Iris pigment epithelial cell (primary cell): Measurements from ENCODE around the gene DNMT3L.

Experiments used
- DNase-seq: peaks from one replicate; pipeline ENCODE4 v3.0.0-alpha.2; 2011; ENCODE audit warnings: low read depth

DNMT3L gene

DNA sequence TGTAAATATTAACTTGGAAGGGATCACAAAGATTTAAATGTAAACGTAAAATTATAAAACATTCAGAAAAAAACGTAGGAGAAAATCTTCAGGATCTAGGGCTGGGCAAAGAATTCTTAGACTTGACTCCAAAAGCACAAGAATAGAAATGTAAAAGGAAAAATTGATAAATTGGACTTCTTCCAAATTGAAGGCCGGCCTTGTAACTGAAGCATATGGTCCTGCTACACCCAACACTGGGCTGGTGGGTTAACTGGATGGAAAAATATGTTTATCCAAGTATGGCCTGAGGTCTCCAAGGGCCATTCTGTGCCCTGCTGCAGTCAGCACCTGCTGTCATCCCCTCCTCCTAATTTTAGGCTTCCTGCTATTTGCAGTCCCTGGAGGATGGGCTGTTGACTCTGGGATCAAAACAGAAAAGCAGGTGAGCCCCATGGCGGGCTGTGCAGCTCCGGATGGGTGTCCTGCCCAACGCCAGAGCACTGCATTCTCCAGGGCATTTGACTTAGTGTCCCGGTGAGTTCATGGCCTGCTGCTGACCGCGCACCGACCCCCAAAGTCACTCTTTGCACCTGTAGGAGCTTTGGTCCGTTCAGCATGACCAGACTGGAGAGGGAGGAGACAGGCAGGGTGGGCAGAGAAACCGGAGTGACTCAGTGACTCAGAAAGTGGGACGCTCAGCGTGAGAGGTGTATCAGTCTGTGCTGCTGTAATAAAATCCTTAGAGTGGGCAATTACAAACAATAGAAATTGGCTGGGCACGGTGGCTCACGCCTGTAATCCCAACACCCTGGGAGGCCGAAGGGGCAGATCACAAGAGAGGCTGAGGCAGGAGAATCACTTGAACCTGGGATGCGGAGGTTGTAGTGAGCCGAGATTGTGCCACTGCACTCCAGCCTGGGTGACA lies 17.9 kb upstream of the DNMT3L start:
- no peak for DNase-seq

DNA sequence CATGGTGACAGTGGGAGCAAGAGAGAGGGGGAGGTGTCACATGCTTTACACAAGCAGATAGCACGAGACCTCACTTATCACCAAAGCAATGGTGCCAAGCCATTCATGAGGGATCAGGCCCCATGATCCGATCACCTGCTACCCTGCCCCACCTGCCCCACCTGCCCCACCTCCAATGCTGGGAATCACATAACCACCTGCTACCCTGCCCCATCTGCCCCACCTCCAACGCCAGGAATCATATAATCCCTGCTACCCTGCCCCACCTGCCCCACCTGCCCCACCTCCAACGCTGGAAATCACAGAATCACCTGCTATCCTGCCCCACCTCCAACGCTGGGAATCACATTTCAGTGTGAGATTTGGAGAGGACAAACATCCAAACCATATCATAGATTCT lies 13.3 kb upstream of the DNMT3L start:
- no peak for DNase-seq

GRCh38 chr21:44273046-44273445 lies 11.3 kb upstream of the DNMT3L start:
- no peak for DNase-seq

DNA sequence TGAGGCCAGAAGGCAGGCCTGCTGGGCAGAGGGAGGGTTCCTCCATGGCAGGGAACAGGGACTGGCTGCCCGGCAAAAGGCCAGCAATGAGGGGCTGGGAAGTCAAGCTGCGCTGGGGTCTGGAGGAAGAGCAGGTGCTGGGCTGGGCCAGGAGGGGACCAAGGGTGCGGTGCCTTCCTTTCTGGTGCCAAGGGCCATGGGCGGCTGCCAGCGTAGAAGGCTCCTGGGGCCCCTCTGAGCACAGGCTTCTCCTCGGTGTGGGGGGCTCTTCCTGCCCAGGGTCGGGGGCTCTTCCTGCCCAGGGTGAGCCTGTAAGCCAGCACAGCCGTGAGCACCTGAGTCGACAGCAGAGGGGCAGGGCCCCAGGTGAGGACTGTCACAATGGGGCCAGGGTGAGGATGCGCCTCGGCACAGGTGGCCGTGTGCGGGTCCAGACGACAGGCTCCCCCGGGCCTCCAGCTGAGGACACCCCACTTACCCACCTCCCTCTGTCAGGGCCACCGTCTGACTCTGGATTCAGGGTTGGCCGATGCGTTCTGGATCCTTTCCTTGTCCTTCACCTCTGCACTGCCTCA lies 10.7 kb upstream of the DNMT3L start:
- no peak for DNase-seq

- DNase-seq, result no peak
Measured at GRCh38 chr21:44271558-44272283, 10.0 kb upstream of the DNMT3L start.

DNA sequence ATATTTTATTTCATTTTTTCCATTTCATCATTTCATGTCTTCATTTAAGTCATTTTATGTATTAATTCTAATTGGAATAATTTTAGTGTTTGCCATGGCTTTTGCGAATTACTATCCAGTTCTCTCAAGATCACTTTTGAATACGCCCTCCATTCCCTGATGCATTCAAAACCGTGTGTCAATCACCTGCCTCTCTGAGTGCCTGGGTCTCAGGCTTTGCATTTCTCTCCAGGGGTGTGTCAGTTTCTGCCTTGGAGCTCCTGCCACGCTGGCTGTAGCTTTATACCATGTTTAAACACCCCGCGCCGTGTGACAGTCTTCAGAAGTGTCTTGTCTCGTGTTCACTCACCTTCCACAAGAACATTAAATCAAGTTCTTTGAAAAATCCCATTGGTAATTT lies 7.4 kb upstream of the DNMT3L start:
- DNase-seq, result no peak

GRCh38 chr21:44267655-44268142 lies 6.0 kb upstream of the DNMT3L start:
- no peak for DNase-seq

DNA sequence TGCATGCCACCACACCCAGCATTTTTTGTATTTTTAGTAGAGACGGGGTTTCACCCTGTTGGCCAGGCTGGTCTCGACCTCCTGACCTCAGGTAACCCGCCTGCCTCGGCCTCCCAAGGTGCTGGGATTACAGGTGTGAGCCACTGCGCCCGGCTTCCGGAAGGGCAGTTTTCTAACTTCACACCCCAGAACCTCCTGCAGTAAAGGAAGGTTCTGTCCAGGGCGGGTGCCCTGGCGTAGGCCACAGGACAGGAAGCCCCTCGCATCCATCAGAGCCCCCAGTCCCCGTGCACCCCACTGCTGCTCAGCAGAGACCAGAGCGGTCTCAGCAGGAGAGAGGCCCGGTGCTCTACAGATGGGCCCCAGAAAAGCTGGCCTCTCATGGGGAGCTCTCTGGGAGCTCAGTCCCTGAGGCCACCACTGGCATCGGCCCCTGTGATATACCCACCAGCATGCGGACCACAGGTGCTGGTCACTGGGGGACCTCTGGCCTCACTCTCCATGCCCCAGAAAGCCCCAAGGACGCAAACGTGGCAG lies 4.1 kb upstream of the DNMT3L start:
- DNase-seq, result no peak

DNA sequence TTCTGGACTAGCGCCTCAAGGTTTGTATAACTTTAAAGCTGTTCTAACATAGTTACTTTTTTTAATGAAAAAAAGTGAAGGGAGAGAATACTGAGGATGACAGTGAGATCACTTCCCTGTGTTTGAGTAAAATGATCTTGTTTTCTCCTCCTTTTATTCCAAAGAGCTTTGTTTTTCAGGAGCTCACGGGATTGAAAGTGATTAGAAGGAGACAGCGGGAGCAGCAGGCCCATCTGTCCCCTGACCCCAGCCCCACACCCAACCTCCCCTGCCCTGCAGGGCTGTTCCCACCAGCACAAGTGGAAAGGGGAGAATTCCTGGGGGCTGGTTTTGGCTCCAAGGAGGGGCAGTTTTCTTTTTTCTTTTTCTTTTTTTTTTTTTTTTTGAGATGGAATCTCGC lies 2.1 kb upstream of the DNMT3L start:
- no peak for DNase-seq

GRCh38 chr21:44263221-44263760 lies 1.6 kb upstream of the DNMT3L start:
- no peak for DNase-seq

GRCh38 chr21:44262338-44263056 lies 800 bp upstream of the DNMT3L start:
- DNase-seq, result no peak

DNA sequence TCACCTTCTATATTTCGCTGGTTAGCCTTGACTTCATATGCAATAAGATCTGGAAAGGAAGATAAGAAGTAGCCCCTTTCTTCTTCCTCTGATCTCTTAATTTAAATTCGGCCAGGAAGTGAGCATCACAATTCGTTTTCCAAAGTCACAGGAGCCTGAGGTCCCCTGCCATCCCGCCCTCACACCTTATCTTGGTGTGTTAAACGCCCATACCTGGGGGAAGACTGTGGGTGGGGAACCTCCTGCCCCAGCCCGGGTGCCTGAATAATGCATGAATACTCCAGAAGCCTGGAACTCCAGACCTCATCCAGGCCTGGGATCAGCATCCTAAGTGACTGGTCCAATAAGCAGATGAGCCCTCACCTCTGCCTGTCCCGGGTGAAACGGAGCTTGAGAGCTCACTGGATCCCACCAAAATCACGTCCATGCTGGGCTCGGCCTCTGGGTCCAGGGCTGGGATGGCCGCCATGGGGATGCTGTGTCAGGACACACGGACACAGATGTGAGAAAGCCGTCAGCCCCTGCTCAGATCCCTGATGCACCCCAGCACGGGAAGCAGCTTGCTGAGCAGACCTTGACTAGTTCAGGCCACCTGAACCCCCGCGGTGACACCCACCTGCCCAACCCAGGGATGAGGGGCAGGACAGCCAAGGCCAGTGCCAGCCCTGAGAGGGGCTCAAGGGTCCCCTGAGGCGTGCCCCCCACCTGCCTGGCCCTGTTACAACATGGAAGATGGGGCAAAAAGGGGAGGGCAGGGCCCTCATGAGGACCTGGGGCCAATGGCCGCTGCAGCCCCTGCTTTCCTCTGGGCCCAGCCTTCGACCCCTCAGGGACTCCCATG lies 686 bp downstream of the DNMT3L start:
- no peak for DNase-seq

GRCh38 chr21:44260066-44260465 lies 1.6 kb downstream of the DNMT3L start:
- DNase-seq, result no peak

- DNase-seq, result no peak
Measured at GRCh38 chr21:44259082-44259705, 2.5 kb downstream of the DNMT3L start.

DNA sequence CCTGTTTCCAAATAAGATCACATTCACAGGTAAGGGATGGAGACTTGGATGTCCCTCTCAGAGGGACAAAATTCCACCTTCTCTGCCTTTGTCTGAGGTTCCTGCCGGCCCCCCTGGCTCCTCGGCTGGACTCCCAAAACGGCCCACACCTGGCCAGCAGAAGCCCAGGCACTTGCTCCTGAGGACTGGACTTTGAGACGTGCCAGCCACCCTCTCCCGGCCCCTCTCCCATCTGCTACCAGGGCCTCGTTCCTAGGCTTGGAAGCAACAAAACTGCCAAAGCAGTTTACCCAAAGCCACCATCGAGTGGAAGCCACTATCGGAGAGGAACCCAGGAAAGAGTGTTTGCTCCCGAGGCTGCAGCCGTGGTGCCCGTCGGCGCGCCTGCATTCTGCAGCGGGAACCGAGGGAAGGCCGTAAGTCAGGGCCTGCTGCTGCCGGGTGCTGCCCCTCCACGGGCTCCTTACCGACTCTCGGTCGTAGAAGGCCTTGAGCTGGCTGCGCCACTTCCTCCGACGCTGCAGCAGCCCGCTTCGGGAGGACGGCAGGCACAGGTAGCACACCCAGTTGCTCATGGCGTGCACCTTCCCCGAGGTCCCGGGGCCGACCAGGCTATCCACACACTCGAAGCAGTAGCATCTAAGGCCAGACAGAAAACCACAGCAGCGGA lies 3.5 kb downstream of the DNMT3L start:
- no peak for DNase-seq

DNA sequence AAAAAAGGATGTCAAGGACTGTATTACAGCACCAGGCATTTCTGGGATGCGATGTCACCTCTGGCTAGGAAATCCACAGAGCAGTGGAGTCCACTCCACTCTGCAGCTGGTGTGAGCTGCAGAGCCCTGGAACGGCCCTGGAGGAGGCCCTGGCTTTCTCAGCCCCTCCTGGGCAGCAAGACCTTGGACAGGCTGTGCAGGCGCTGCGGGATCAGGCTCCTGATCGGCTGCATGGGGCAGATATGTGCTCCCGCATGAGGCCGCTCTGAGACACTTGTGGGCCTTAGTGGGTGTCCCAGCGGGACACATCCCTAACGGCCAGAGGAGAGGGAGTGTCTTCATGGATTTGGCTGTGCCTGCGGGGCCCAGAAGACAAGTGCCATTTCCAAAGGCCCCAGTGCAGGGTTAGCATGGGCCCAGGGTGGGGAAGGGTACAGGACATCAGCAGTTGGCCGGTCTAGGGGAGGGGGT lies 6.2 kb downstream of the DNMT3L start:
- DNase-seq, result no peak

DNA sequence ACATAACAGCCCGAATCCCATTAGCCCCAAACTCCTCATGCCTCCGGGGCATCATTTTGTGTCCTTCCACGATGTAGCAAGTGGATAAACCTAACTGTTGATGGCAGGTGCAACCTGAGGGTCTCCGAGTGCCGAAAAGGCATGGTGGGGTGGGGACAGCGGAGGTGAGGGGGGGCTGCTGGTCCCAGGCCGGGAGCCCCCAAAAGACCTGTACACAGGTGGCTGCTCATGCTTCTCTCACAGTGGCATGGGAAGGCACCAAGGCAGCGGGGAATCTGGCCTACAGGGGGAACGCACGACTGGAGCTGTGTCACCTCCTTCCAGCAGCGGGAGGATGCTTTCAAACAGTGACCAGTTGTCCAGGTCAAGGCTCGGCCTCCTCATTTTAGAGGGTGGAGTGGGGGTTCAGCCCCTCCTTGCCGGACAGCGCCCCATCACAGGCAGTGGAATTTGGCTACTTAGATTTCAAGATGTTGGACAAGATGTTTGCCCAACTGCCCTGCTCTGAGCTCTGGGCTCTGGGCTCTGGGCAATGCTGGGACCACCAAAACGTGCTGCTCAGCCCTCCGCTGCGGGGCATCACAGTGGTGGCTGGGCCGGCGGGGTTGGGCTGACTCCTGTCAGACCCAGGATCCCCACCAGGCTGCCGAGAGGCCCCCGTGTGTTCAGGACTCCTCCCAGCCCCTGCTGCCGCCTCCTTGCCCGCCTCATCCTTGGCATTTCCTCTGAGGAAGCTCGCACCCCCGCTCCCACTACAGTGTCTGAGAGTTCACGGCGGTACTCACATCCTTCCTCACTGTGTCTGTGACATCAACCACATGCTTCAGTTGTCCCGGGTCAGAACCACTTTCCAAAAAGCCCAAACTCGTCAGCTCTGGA lies 7.6 kb downstream of the DNMT3L start:
- DNase-seq, result no peak
